Neural progenitor cell (in vitro differentiated cells): Measurements from ENCODE around the gene MMS22L. TPM values are rescaled to one million over a fixed set of nuclear protein-coding genes. Genes with fewer than 3 reads are reported as not detected.

Experiments used
- DNase-seq: peaks from one replicate; pipeline ENCODE4 v3.0.0-alpha.2; 2016; ENCODE audit warnings: low spot score
- H2AFZ ChIP-seq: fragments of 200-600 bp; sonication (generic); replicated peaks from 2 replicates; pipeline ENCODE4 v1.6.1; 2016; ENCODE audit warnings: antibody characterized with exemption
- H3F3A ChIP-seq: fragments of 200-600 bp; sonication (generic); 2 replicates; pipeline ENCODE4 v1.6.1; 2016; ENCODE audit warnings: antibody characterized with exemption, low read depth
- H3K27ac ChIP-seq: fragments of 200-600 bp; sonication (generic); 2 replicates; pipeline ENCODE4 v1.5.1; 2016; ENCODE audit warnings: mild to moderate bottlenecking
- H3K27me3 ChIP-seq: fragments of 200-600 bp; sonication (generic); 2 replicates; pipeline ENCODE4 v1.6.1; 2016; ENCODE audit warnings: mild to moderate bottlenecking, moderate library complexity
- H3K36me3 ChIP-seq: fragments of 200-600 bp; sonication (generic); 2 replicates; pipeline ENCODE4 v1.5.1; 2016
- H3K4me1 ChIP-seq: fragments of 200-600 bp; sonication (generic); 2 replicates; pipeline ENCODE4 v1.6.1; 2016; ENCODE audit warnings: mixed run types
- H3K4me2 ChIP-seq: fragments of 200-600 bp; sonication (generic); 2 replicates; pipeline ENCODE4 v1.6.1; 2016
- H3K4me3 ChIP-seq: fragments of 200-600 bp; sonication (generic); 2 replicates; pipeline ENCODE4 v1.5.1; 2016
- H3K79me2 ChIP-seq: fragments of 200-600 bp; sonication (generic); 2 replicates; pipeline ENCODE4 v1.6.1; 2016; ENCODE audit warnings: low read depth
- H3K9ac ChIP-seq: fragments of 200-600 bp; sonication (generic); 2 replicates; pipeline ENCODE4 v1.6.1; 2016
- H3K9me3 ChIP-seq: fragments of 200-600 bp; sonication (generic); 2 replicates; pipeline ENCODE4 v1.5.1; 2016; ENCODE audit warnings: low read depth
- H4K20me1 ChIP-seq: fragments of 200-600 bp; sonication (generic); 2 replicates; pipeline ENCODE4 v1.6.1; 2016; ENCODE audit warnings: low read depth
- H3K27ac Mint-ChIP-seq: 3 replicates; pipeline ENCODE4 v1.8.0; 2021; ENCODE audit warnings: mixed read lengths
- H3K27me3 Mint-ChIP-seq: 2 replicates; pipeline ENCODE4 v1.8.0; 2022; ENCODE audit warnings: low read depth, mild to moderate bottlenecking, inconsistent platforms, moderate library complexity, mixed read lengths; ENCODE audit not compliant: insufficient read depth
- H3K36me3 Mint-ChIP-seq: 3 replicates; pipeline ENCODE4 v1.8.0; 2021; ENCODE audit warnings: mixed read lengths
- H3K4me1 Mint-ChIP-seq: 3 replicates; pipeline ENCODE4 v1.8.0; 2021; ENCODE audit warnings: mixed read lengths
- H3K4me3 Mint-ChIP-seq: 3 replicates; pipeline ENCODE4 v1.8.0; 2021; ENCODE audit warnings: mild to moderate bottlenecking, moderate library complexity, mixed read lengths
- H3K9me3 Mint-ChIP-seq: 3 replicates; pipeline ENCODE4 v1.8.0; 2020; ENCODE audit warnings: mixed read lengths
- EZH2 ChIP-seq: fragments of 200-600 bp; sonication (generic); IDR thresholded peaks from 2 replicates; pipeline ENCODE4 v1.6.1; 2017; ENCODE audit warnings: antibody characterized with exemption, mild to moderate bottlenecking, moderate library complexity
- EZH2phosphoT487 ChIP-seq: fragments of 200-600 bp; sonication (generic); IDR thresholded peaks from 2 replicates; pipeline ENCODE4 v1.6.1; 2017; ENCODE audit warnings: antibody characterized with exemption
- total RNA-seq: library from RNA; depleted of rRNA; stranded (reverse); fragments of >200 nt; gene quantifications from 2 replicates; pipeline ENCODE4 v1.2.3, GENCODE V29; 2015; ENCODE audit warnings: low replicate concordance
- TF ChIP-seq, protein P1 (sequence below): fragments of 200-600 bp; sonication (generic); IDR thresholded peaks from 2 replicates; pipeline ENCODE4 v1.5.1; 2017; ENCODE audit warnings: antibody characterized with exemption, mild to moderate bottlenecking

The MMS22L gene
- total RNA-seq, 1 donor from 2014 or later: 76.5 TPM

- no peaks in the 10 kb centered on the region for H3K27me3 Mint-ChIP-seq
- peaks cover 26% of the 10 kb centered on the region for H3K36me3 Mint-ChIP-seq
Measured at GRCh38 chr6:97176468-97176867, 106.5 kb downstream of the MMS22L start.

GRCh38 chr6:97175806-97176205 lies 107.2 kb downstream of the MMS22L start:
- H2AFZ ChIP-seq: no peak overlapping the region
- no peaks in the 10 kb centered on the region for H3K27me3 Mint-ChIP-seq
- no peak overlapping the region for H3K4me3 Mint-ChIP-seq
- DNase-seq: no peak
- H3K4me3 ChIP-seq: no peak overlapping the region
- H3K27ac ChIP-seq: no peak overlapping the region
- no peaks in the 10 kb centered on the region for H3K9me3 ChIP-seq
- H3K4me2 ChIP-seq: no peak overlapping the region
- H3K36me3 ChIP-seq: peaks cover 24% of the 10 kb centered on the region
- no peak overlapping the region for H3K9ac ChIP-seq
- no peaks in the 10 kb centered on the region for H4K20me1 ChIP-seq
- H3K27me3 ChIP-seq: no peaks in the 10 kb centered on the region
- peaks cover 28% of the 10 kb centered on the region for H3K36me3 Mint-ChIP-seq
- no peaks in the 10 kb centered on the region for H3K79me2 ChIP-seq
- peaks cover 3% of the 10 kb centered on the region for H3K9me3 Mint-ChIP-seq
- H3K4me1 Mint-ChIP-seq: no peaks in the 10 kb centered on the region
- TF ChIP-seq, protein P1, sequence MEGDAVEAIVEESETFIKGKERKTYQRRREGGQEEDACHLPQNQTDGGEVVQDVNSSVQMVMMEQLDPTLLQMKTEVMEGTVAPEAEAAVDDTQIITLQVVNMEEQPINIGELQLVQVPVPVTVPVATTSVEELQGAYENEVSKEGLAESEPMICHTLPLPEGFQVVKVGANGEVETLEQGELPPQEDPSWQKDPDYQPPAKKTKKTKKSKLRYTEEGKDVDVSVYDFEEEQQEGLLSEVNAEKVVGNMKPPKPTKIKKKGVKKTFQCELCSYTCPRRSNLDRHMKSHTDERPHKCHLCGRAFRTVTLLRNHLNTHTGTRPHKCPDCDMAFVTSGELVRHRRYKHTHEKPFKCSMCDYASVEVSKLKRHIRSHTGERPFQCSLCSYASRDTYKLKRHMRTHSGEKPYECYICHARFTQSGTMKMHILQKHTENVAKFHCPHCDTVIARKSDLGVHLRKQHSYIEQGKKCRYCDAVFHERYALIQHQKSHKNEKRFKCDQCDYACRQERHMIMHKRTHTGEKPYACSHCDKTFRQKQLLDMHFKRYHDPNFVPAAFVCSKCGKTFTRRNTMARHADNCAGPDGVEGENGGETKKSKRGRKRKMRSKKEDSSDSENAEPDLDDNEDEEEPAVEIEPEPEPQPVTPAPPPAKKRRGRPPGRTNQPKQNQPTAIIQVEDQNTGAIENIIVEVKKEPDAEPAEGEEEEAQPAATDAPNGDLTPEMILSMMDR: no peak
- TF ChIP-seq EZH2phosphoT487: no peak
- no peak for TF ChIP-seq EZH2
- no peaks in the 10 kb centered on the region for H3F3A ChIP-seq
- H3K4me1 ChIP-seq: no peaks in the 10 kb centered on the region
- H3K27ac Mint-ChIP-seq: no peak overlapping the region

More at GRCh38 chr6:97176468-97176867, 106.5 kb downstream of the MMS22L start:
- Histone ChIP-seq H3K9ac (no peak overlapping the region), H4K20me1 (no peaks in the 10 kb centered on the region), H3K4me1 (no peaks in the 10 kb centered on the region), H3K9me3 (no peaks in the 10 kb centered on the region), H3K36me3 (peaks cover 25% of the 10 kb centered on the region), H2AFZ (no peak overlapping the region), H3K27me3 (no peaks in the 10 kb centered on the region), H3K27ac (no peak overlapping the region), H3K4me2 (no peak overlapping the region), H3K79me2 (no peaks in the 10 kb centered on the region), H3F3A (no peaks in the 10 kb centered on the region), H3K4me3 (no peak overlapping the region)
- no peak for DNase-seq
- H3K9me3 Mint-ChIP-seq: peaks cover 3% of the 10 kb centered on the region
- no peak overlapping the region for H3K27ac Mint-ChIP-seq
- TF ChIP-seq EZH2phosphoT487: no peak
- TF ChIP-seq, protein P1: no peak
- no peak for TF ChIP-seq EZH2
- H3K4me3 Mint-ChIP-seq: no peak overlapping the region
- no peaks in the 10 kb centered on the region for H3K4me1 Mint-ChIP-seq

GRCh38 chr6:97174471-97174870 lies 108.5 kb downstream of the MMS22L start:
- no peak overlapping the region for H3K4me3 Mint-ChIP-seq
- no peaks in the 10 kb centered on the region for H4K20me1 ChIP-seq
- no peak overlapping the region for H3K4me2 ChIP-seq
- H3K27me3 Mint-ChIP-seq: no peaks in the 10 kb centered on the region
- H3K9me3 Mint-ChIP-seq: peaks cover 3% of the 10 kb centered on the region
- H3K36me3 ChIP-seq: peaks cover 17% of the 10 kb centered on the region
- H3K36me3 Mint-ChIP-seq: peaks cover 28% of the 10 kb centered on the region
- no peaks in the 10 kb centered on the region for H3K27me3 ChIP-seq
- no peaks in the 10 kb centered on the region for H3K4me1 Mint-ChIP-seq
- no peak overlapping the region for H3K4me3 ChIP-seq
- DNase-seq: no peak
- no peaks in the 10 kb centered on the region for H3K4me1 ChIP-seq
- no peak overlapping the region for H3K9ac ChIP-seq
- no peaks in the 10 kb centered on the region for H3F3A ChIP-seq
- no peak for TF ChIP-seq EZH2phosphoT487
- TF ChIP-seq, protein P1: no peak
- no peaks in the 10 kb centered on the region for H3K79me2 ChIP-seq
- no peak overlapping the region for H3K27ac ChIP-seq
- H3K27ac Mint-ChIP-seq: no peak overlapping the region
- H3K9me3 ChIP-seq: no peaks in the 10 kb centered on the region
- no peak overlapping the region for H2AFZ ChIP-seq
